Spleen (tissue), 11 donors: Measurements from ENCODE around the gene DNAH14. TPM values are rescaled to one million over a fixed set of nuclear protein-coding genes. Genes with fewer than 3 reads are reported as not detected.

Experiments
- DNase-seq: peaks from one replicate; pipeline ENCODE4 v3.0.0-alpha.2; 2020
- H3K27ac ChIP-seq, 8 donors: fragments of 200-600 bp; sonication (generic) in 7 of 8; 1 replicate in 4 of 8; 2 replicates in 4 of 8; pipeline versions ENCODE4 v1.5.0 to v1.8.0; 2016 to 2021; ENCODE audit warnings: inconsistent platforms in 4 of 8, mild to moderate bottlenecking in 4 of 8, moderate library complexity in 1 of 8
- H3K27me3 ChIP-seq, 7 donors: fragments of 200-600 bp; sonication (generic) in 6 of 7; replicated peaks in 1 of 7; 1 replicate in 4 of 7; 2 replicates in 3 of 7; pipeline versions ENCODE4 v1.5.0 to v1.8.0; 2016 to 2021; ENCODE audit warnings: inconsistent platforms in 3 of 7, mild to moderate bottlenecking in 1 of 7
- H3K36me3 ChIP-seq, 6 donors: fragments of 200-600 bp; sonication (generic) in 5 of 6; 1 replicate in 4 of 6; 2 replicates in 2 of 6; pipeline versions ENCODE4 v1.5.0 to v1.8.0; 2016 to 2021; ENCODE audit warnings: inconsistent platforms in 2 of 6
- H3K4me1 ChIP-seq, 6 donors: fragments of 200-600 bp; sonication (generic) in 5 of 6; 1 replicate in 3 of 6; 2 replicates in 3 of 6; pipeline versions ENCODE4 v1.5.0 to v1.8.0; 2016 to 2021; ENCODE audit warnings: inconsistent platforms in 3 of 6
- H3K4me3 ChIP-seq, 8 donors: fragments of 200-600 bp; sonication (generic) in 7 of 8; 1 replicate in 4 of 8; 2 replicates in 4 of 8; pipeline versions ENCODE4 v1.5.0 to v1.8.0; 2016 to 2021; ENCODE audit warnings: inconsistent platforms in 4 of 8, mild to moderate bottlenecking in 4 of 8, moderate library complexity in 2 of 8
- H3K9me3 ChIP-seq, 8 donors: fragments of 200-600 bp; sonication (generic) in 7 of 8; 1 replicate in 4 of 8; 2 replicates in 4 of 8; pipeline versions ENCODE4 v1.5.0 to v1.8.0; 2016 to 2021; ENCODE audit warnings: inconsistent platforms in 4 of 8
- POLR2A ChIP-seq, 3 donors: fragments of 450-650 bp; IDR thresholded peaks; one replicate each; pipeline ENCODE4 v1.5.1; 2017; ENCODE audit warnings: antibody characterized with exemption in 3 of 3, mild to moderate bottlenecking in 1 of 3
- POLR2AphosphoS5 ChIP-seq, 3 donors: sonication (generic); formaldehyde crosslinking; IDR thresholded peaks; one replicate each; pipeline ENCODE4 v1.5.1; 2017; ENCODE audit warnings: antibody characterized with exemption in 3 of 3
- WGBS, 5 donors: extraction: QIAGEN DNeasy Blood & Tissue Kit in 3 of 5; methylation state at CpG; one replicate each; pipeline versions ENCODE4 v1.1.5 to v1.1.7; 2013 to 2018; 5-methylcytosine and 5-hydroxymethylcytosine counted together
- intact Hi-C: fragments of 100-400 bp; cut with DNase I; formaldehyde crosslinking; loops from one replicate; pipeline ENCODE4 v1.15.0; 2023; ENCODE audit warnings: low total_unique reads
- polyA plus RNA-seq, 3 donors: library from polyadenylated mRNA; stranded (reverse); fragments of 200-250 nt; gene quantifications; one replicate each; pipeline ENCODE4 v1.2.1, GENCODE V29; 2013
- total RNA-seq, 7 donors: library from RNA; depleted of rRNA in 3 of 7; stranded (reverse); fragments of >200 nt in 3 of 7; fragmentation: NEBNext Ultra II Directional in 4 of 7; extraction: Animal tissue kit (Norgen Biotek cat#: 25700) in 4 of 7; gene quantifications; one replicate each; pipeline versions ENCODE4 v1.1.0 to v1.2.1, GENCODE V29; 2016 to 2021
- TF ChIP-seq, protein P1 (sequence below), 11 experiments: fragments of 200-600 bp in 7 of 11; fragments of 450-650 bp in 4 of 11; sonication (generic) in 4 of 11; IDR thresholded peaks in 8 of 11; conservative IDR thresholded peaks in 3 of 11; 1 replicate in 7 of 11; 2 replicates in 4 of 11; pipeline versions ENCODE4 v1.4.0 to v1.8.0; 2016 to 2021; ENCODE audit warnings: antibody characterized with exemption in 11 of 11, inconsistent platforms in 4 of 11, mild to moderate bottlenecking in 1 of 11
- donor health status: healthy with polysubstance abuse.
- donor health status: DM: no; HTN: no; CAD: no; lungs with moderate emphysema.
- donor health status: DM: no; HTN: no; CAD: no.
- donor health status: Bipolar disorder and iron deficiency.
- donor health status: healthy.
- donor health status: DM: no; HTN: no; CAD: no.
- donor health status: DM: yes; HTN: yes; CAD: no.

DNAH14 gene
- total and polyA plus RNA-seq, 10 donors: 0.70 to 6.4 (median 4.8) TPM

DNA sequence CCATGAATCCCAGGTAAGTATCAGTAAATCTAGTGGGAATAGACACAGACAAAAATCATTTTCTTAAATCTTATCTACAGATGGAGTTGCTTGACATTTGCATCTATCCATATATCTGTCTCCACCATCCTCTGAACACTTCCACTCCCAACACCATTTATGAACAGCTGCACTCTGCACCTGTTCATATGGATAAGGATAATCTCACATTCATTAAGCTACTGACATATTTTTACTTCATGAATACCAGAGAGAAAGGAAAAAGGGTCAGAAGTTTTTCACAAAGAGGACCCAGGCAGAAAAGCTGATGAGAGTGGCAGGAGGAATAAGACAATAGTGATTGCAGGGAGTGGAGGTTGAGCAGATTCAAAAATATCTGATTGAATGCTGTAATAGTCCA is 222.6 kb downstream of the DNAH14 start:
- no peak for TF ChIP-seq POLR2AphosphoS5 (IDR thresholded peaks at IDR 0.05)
- TF ChIP-seq POLR2A (IDR thresholded peaks at IDR 0.05): no peak
- TF ChIP-seq, protein P1, sequence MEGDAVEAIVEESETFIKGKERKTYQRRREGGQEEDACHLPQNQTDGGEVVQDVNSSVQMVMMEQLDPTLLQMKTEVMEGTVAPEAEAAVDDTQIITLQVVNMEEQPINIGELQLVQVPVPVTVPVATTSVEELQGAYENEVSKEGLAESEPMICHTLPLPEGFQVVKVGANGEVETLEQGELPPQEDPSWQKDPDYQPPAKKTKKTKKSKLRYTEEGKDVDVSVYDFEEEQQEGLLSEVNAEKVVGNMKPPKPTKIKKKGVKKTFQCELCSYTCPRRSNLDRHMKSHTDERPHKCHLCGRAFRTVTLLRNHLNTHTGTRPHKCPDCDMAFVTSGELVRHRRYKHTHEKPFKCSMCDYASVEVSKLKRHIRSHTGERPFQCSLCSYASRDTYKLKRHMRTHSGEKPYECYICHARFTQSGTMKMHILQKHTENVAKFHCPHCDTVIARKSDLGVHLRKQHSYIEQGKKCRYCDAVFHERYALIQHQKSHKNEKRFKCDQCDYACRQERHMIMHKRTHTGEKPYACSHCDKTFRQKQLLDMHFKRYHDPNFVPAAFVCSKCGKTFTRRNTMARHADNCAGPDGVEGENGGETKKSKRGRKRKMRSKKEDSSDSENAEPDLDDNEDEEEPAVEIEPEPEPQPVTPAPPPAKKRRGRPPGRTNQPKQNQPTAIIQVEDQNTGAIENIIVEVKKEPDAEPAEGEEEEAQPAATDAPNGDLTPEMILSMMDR (IDR thresholded peaks at IDR 0.05 in 8 of 11, conservative IDR thresholded peaks at IDR 0.05 in 3 of 11): no peak
- no peak for DNase-seq
- Histone ChIP-seq H3K27me3 (no peaks in the 10 kb centered on the region), H3K4me3 (no peak overlapping the region), H3K9me3 (no peaks in the 10 kb centered on the region), H3K36me3 (no peaks in the 10 kb centered on the region), H3K27ac (no peak overlapping the region), H3K4me1 (peaks cover 0 to 9% (median 0%) of the 10 kb centered on the region in 6 donors)
- intact Hi-C loops: no loop called here

DNA sequence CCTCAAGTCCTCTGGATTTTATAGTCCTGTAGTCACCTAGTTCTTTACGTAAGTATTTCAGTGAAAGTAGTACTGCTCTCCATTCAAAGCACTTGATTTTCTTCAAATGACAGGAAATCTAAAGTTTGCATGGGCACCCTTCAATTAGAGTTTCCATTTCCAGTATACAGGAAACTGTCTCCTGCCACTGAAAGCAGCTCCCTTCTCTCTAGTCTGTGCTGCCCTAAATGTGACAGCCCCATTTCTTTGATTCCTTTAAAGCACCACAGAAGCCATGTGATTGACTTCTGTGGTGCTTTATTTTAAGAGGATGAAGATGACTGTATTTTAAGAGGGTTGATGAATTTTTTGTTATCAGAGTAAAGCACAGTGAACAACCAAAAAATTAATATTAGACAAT is 226.1 kb downstream of the DNAH14 start:
- Histone ChIP-seq H3K36me3 (no peaks in the 10 kb centered on the region), H3K4me1 (peaks cover 0 to 9% (median 0%) of the 10 kb centered on the region in 6 donors), H3K27me3 (no peaks in the 10 kb centered on the region), H3K27ac (no peak overlapping the region), H3K9me3 (no peaks in the 10 kb centered on the region), H3K4me3 (no peak overlapping the region)
- TF ChIP-seq POLR2A (IDR thresholded peaks at IDR 0.05) (no peak), POLR2AphosphoS5 (IDR thresholded peaks at IDR 0.05) (no peak)
- TF ChIP-seq, protein P1 (IDR thresholded peaks at IDR 0.05 in 8 of 11, conservative IDR thresholded peaks at IDR 0.05 in 3 of 11): no peak
- intact Hi-C loops: no loop called here
- WGBS, 5 donors: 47 to 76% (median 70%) methylated on average over 1 of the region's 1 CpG
- DNase-seq: no peak

DNA sequence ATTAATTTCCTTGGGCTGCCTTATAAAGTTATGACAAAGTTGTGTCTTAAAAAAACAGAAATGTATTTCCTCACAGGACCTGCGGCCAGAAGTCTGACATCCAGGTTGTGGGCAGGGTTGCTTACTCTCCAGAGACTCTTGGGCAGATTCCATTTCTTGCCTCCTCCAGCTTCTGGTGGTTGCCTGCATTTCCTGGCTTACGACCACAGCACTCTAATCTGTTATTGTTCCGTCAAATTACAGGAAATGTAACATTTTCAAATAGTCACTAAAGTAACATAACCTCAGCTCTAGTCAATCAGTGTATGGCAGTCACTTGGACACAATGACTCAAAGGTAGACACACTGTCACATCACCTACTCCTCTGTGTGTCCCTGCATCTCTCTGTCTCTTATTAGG is 226.8 kb downstream of the DNAH14 start:
- WGBS, 5 donors: 4 to 23% (median 12%) methylated on average over 3 of the region's 3 CpGs

DNA sequence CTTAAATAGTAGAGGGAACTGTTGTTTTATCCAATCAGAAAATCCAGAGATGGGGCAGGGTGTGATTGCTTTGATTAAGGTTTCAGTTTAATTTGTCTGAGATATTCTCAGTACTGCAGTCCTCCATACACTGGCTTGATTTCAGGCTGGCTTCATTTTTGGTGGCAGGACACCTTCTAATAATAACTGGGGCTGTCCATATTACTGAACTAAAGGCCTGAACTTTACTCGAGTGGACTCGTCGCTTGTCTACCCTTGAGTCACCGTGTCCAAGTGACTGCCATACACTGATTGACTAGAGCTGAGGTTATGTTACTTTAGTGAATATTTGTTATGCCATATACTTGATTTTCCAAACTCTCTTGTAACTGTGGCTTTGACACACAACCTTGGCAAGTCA is 228.8 kb downstream of the DNAH14 start:
- Histone ChIP-seq H3K4me3 (no peak overlapping the region), H3K9me3 (no peaks in the 10 kb centered on the region), H3K4me1 (peaks cover 0 to 9% (median 0%) of the 10 kb centered on the region in 6 donors), H3K36me3 (no peaks in the 10 kb centered on the region), H3K27me3 (no peaks in the 10 kb centered on the region), H3K27ac (no peak overlapping the region)
- DNase-seq: no peak
- TF ChIP-seq POLR2A (IDR thresholded peaks at IDR 0.05): no peak
- TF ChIP-seq, protein P1 (IDR thresholded peaks at IDR 0.05 in 8 of 11, conservative IDR thresholded peaks at IDR 0.05 in 3 of 11): no peak
- TF ChIP-seq POLR2AphosphoS5 (IDR thresholded peaks at IDR 0.05): no peak
- intact Hi-C loops: no loop called here
- 94 to 98% (median 96%) methylated on average over 4 of the region's 4 CpGs for WGBS, 5 donors

More for the DNA sequence above, 226.8 kb downstream of the DNAH14 start:
- no peak for DNase-seq
- no peak overlapping the region for H3K27ac ChIP-seq
- no peaks in the 10 kb centered on the region for H3K9me3 ChIP-seq
- H3K27me3 ChIP-seq: no peaks in the 10 kb centered on the region
- H3K36me3 ChIP-seq: no peaks in the 10 kb centered on the region
- no peak overlapping the region for H3K4me3 ChIP-seq
- H3K4me1 ChIP-seq: peaks cover 0 to 9% (median 0%) of the 10 kb centered on the region in 6 donors
- intact Hi-C loops: no loop called here
- TF ChIP-seq POLR2AphosphoS5 (IDR thresholded peaks at IDR 0.05) (no peak), POLR2A (IDR thresholded peaks at IDR 0.05) (no peak)
- TF ChIP-seq, protein P1 (IDR thresholded peaks at IDR 0.05 in 8 of 11, conservative IDR thresholded peaks at IDR 0.05 in 3 of 11): no peak
